ENCODE data around the gene TTC7B. TPM values are rescaled to one million over a fixed set of nuclear protein-coding genes. Genes with fewer than 3 reads are reported as not detected.

TTC7B gene
- total and polyA plus RNA-seq, 9 of the 15 experiments (the other 6 are each of a cell fraction or from before 2014, with no cell fraction given) = 2.2 to 77.2 (median 36.7) TPM

DNA sequence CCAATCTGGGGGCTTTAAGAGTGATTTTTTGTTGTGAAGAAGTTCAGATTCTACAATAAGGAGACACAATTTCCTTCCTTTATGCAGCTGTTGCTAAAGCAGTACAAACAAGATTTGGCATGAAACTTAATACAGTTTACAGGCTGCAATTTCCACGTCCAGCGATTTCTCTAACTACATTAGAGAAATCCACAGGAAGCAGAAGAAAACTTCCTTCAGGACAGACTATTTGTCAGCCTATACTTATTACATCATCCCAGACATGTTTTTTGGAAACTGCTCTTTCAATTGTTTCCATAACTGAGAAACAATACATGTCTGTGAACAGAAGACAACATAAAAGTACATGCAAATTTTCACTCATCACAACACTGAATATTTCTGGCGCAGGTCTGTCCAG, 204.3 kb downstream of the TTC7B start (continued):
- TF ChIP-seq, protein P1, sequence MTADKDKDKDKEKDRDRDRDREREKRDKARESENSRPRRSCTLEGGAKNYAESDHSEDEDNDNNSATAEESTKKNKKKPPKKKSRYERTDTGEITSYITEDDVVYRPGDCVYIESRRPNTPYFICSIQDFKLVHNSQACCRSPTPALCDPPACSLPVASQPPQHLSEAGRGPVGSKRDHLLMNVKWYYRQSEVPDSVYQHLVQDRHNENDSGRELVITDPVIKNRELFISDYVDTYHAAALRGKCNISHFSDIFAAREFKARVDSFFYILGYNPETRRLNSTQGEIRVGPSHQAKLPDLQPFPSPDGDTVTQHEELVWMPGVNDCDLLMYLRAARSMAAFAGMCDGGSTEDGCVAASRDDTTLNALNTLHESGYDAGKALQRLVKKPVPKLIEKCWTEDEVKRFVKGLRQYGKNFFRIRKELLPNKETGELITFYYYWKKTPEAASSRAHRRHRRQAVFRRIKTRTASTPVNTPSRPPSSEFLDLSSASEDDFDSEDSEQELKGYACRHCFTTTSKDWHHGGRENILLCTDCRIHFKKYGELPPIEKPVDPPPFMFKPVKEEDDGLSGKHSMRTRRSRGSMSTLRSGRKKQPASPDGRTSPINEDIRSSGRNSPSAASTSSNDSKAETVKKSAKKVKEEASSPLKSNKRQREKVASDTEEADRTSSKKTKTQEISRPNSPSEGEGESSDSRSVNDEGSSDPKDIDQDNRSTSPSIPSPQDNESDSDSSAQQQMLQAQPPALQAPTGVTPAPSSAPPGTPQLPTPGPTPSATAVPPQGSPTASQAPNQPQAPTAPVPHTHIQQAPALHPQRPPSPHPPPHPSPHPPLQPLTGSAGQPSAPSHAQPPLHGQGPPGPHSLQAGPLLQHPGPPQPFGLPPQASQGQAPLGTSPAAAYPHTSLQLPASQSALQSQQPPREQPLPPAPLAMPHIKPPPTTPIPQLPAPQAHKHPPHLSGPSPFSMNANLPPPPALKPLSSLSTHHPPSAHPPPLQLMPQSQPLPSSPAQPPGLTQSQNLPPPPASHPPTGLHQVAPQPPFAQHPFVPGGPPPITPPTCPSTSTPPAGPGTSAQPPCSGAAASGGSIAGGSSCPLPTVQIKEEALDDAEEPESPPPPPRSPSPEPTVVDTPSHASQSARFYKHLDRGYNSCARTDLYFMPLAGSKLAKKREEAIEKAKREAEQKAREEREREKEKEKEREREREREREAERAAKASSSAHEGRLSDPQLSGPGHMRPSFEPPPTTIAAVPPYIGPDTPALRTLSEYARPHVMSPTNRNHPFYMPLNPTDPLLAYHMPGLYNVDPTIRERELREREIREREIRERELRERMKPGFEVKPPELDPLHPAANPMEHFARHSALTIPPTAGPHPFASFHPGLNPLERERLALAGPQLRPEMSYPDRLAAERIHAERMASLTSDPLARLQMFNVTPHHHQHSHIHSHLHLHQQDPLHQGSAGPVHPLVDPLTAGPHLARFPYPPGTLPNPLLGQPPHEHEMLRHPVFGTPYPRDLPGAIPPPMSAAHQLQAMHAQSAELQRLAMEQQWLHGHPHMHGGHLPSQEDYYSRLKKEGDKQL (CRISPR knock-in tag; IDR thresholded peaks at IDR 0.05; ENCODE audit: borderline replicate concordance) = no peak
- no peak for TF ChIP-seq ZNF766 (CRISPR knock-in tag; conservative IDR thresholded peaks at IDR 0.05)
- no peak for TF ChIP-seq ZNF444 (CRISPR knock-in tag; IDR thresholded peaks at IDR 0.05)
- TF ChIP-seq ELF2 (CRISPR knock-in tag; IDR thresholded peaks at IDR 0.05) = no peak
- TF ChIP-seq RBM39 (optimal IDR thresholded peaks at IDR 0.05; ENCODE audit: low read depth, low read length) = no peak
- no peak for TF ChIP-seq POLR2AphosphoS5 (IDR thresholded peaks at IDR 0.05; ENCODE audit: control insufficient read depth, insufficient read depth, low read depth, low read length)
- no peak for TF ChIP-seq KDM4B (IDR thresholded peaks at IDR 0.05; ENCODE audit: borderline replicate concordance in 2 of 2, low read depth in 1 of 2)

Measured in K562 (cell line).